Sigmoid colon (tissue), 7 donors: Measurements from ENCODE around the gene EHBP1. TPM values are rescaled to one million over a fixed set of nuclear protein-coding genes. Genes with fewer than 3 reads are reported as not detected.

Experiments used
- DNase-seq: peaks from one replicate; pipeline ENCODE4 v3.0.0-alpha.2; 2019
- H3K27ac ChIP-seq, 4 donors: fragments of 200-600 bp; sonication (generic); one replicate each; pipeline ENCODE4 v1.5.1; 2016 to 2019; ENCODE audit warnings: mild to moderate bottlenecking in 1 of 4
- H3K27me3 ChIP-seq, 3 donors: fragments of 200-600 bp; sonication (generic); one replicate each; pipeline ENCODE4 v1.5.1; 2019; ENCODE audit warnings: mild to moderate bottlenecking in 1 of 3
- H3K36me3 ChIP-seq, 4 donors: fragments of 200-600 bp; sonication (generic); one replicate each; pipeline ENCODE4 v1.5.1; 2016 to 2019
- H3K4me1 ChIP-seq, 4 donors: fragments of 200-600 bp; sonication (generic); one replicate each; pipeline ENCODE4 v1.5.1; 2017 to 2019
- H3K4me3 ChIP-seq, 4 donors: fragments of 200-600 bp; sonication (generic); one replicate each; pipeline ENCODE4 v1.5.1; 2017 to 2019; ENCODE audit warnings: mild to moderate bottlenecking in 2 of 4, moderate library complexity in 1 of 4
- H3K9me3 ChIP-seq, 4 donors: fragments of 200-600 bp in 3 of 4; sonication (generic) in 3 of 4; one replicate each; pipeline versions ENCODE4 v1.5.1 to v1.6.1; 2013 to 2019
- CTCF ChIP-seq, 4 experiments: fragments of 450-650 bp in 3 of 4; fragments of 200-600 bp in 1 of 4; IDR thresholded peaks; one replicate each; pipeline ENCODE4 v1.5.1; 2016 to 2019; ENCODE audit warnings: antibody characterized with exemption in 4 of 4, mild to moderate bottlenecking in 3 of 4, moderate library complexity in 2 of 4
- EP300 ChIP-seq, 4 donors: sonication (generic); formaldehyde crosslinking; IDR thresholded peaks; one replicate each; pipeline ENCODE4 v1.6.1; 2017; ENCODE audit warnings: antibody characterized with exemption in 4 of 4
- POLR2A ChIP-seq, 2 donors: fragments of 450-650 bp; IDR thresholded peaks; one replicate each; pipeline ENCODE4 v1.6.1; 2016; ENCODE audit warnings: antibody characterized with exemption in 2 of 2, mild to moderate bottlenecking in 2 of 2, moderate library complexity in 2 of 2
- POLR2AphosphoS5 ChIP-seq, 4 donors: sonication (generic); formaldehyde crosslinking; IDR thresholded peaks; one replicate each; pipeline ENCODE4 v1.6.1; 2017; ENCODE audit warnings: antibody characterized with exemption in 4 of 4
- WGBS, 2 donors: extraction: QIAGEN DNeasy Blood & Tissue Kit; methylation state at CpG; one replicate each; pipeline ENCODE4 v1.1.7; 2013; 5-methylcytosine and 5-hydroxymethylcytosine counted together
- intact Hi-C: fragments of 100-400 bp; cut with DNase I; formaldehyde crosslinking; loops from one replicate; pipeline ENCODE4 v1.15.1; 2023
- polyA plus RNA-seq, 3 donors: library from polyadenylated mRNA; stranded (reverse); fragments of 200-250 nt; gene quantifications; one replicate each; pipeline ENCODE4 v1.2.3, GENCODE V29; 2013
- total RNA-seq, 4 donors: library from RNA; depleted of rRNA; stranded (reverse); fragments of >200 nt; gene quantifications; one replicate each; pipeline ENCODE4 v1.1.0, GENCODE V29; 2016
- donor health status: healthy with polysubstance abuse.
- donor health status: Bipolar disorder and iron deficiency.
- donor health status: healthy.

Gene EHBP1
- total and polyA plus RNA-seq, 7 donors = 12.7 to 161 (median 121) TPM

GRCh38 chr2:62725712-62726055 is 20.2 kb downstream of the EHBP1 start:
- no peak for DNase-seq
- intact Hi-C loops = no loop called here
- TF ChIP-seq POLR2AphosphoS5 (IDR thresholded peaks at IDR 0.05) = no peak
- no peak for TF ChIP-seq EP300 (IDR thresholded peaks at IDR 0.05)
- no peak for TF ChIP-seq CTCF (IDR thresholded peaks at IDR 0.05)
- TF ChIP-seq POLR2A (IDR thresholded peaks at IDR 0.05) = no peak
- Histone ChIP-seq H3K9me3 (peaks cover 0 to 3% (median 0%) of the 10 kb centered on the region in 4 donors), H3K27me3 (no peaks in the 10 kb centered on the region), H3K4me3 (no peak overlapping the region), H3K27ac (peak overlapping the region in 3 of 4 donors; percentile 19 to 73 (median 59)), H3K36me3 (no peaks in the 10 kb centered on the region), H3K4me1 (peaks cover 0 to 56% (median 34%) of the 10 kb centered on the region in 4 donors)
- WGBS, 2 donors = 96 to 98% methylated on average over 3 of the region's 3 CpGs

- no peak for DNase-seq
- WGBS, 2 donors = 66 to 89% methylated on average over 2 of the region's 2 CpGs
- Histone ChIP-seq H3K27ac (peak overlapping the region in 3 of 4 donors; percentile 8 to 73 (median 55)), H3K4me3 (no peak overlapping the region), H3K4me1 (peaks cover 0 to 56% (median 34%) of the 10 kb centered on the region in 4 donors), H3K27me3 (no peaks in the 10 kb centered on the region), H3K9me3 (peaks cover 3 to 8% (median 4%) of the 10 kb centered on the region in 4 donors), H3K36me3 (no peaks in the 10 kb centered on the region)
- TF ChIP-seq POLR2AphosphoS5 (IDR thresholded peaks at IDR 0.05) (no peak), POLR2A (IDR thresholded peaks at IDR 0.05) (no peak), EP300 (IDR thresholded peaks at IDR 0.05) (no peak), CTCF (IDR thresholded peaks at IDR 0.05) (no peak)
- intact Hi-C loops = no loop called here
Measured at GRCh38 chr2:62727259-62727867, 21.9 kb downstream of the EHBP1 start.

- Histone ChIP-seq H3K27me3 (no peaks in the 10 kb centered on the region), H3K4me1 (peaks cover 0 to 56% (median 34%) of the 10 kb centered on the region in 4 donors), H3K9me3 (peaks cover 0 to 8% (median 4%) of the 10 kb centered on the region in 4 donors), H3K4me3 (no peak overlapping the region), H3K27ac (peak overlapping the region in 3 of 4 donors; percentile 8 to 73 (median 55)), H3K36me3 (no peaks in the 10 kb centered on the region)
- no peak for DNase-seq
- intact Hi-C loops = no loop called here
- TF ChIP-seq CTCF (IDR thresholded peaks at IDR 0.05) (no peak), POLR2A (IDR thresholded peaks at IDR 0.05) (no peak), EP300 (IDR thresholded peaks at IDR 0.05) (no peak), POLR2AphosphoS5 (IDR thresholded peaks at IDR 0.05) (no peak)
- 74 to 75% methylated on average over 5 of the region's 5 CpGs for WGBS, 2 donors
Measured at GRCh38 chr2:62727876-62728566, 22.5 kb downstream of the EHBP1 start.

- peaks cover 0 to 48% (median 14%) of the 10 kb centered on the region in 4 donors for H3K4me1 ChIP-seq
Measured at GRCh38 chr2:62731275-62731674, 25.8 kb downstream of the EHBP1 start.

More at GRCh38 chr2:62731275-62731674, 25.8 kb downstream of the EHBP1 start:
- no peak for TF ChIP-seq POLR2AphosphoS5 (IDR thresholded peaks at IDR 0.05)
- TF ChIP-seq EP300 (IDR thresholded peaks at IDR 0.05) = no peak
- TF ChIP-seq CTCF (IDR thresholded peaks at IDR 0.05) = no peak
- no peak for TF ChIP-seq POLR2A (IDR thresholded peaks at IDR 0.05)
- H3K9me3 ChIP-seq = peaks cover 0 to 8% (median 4%) of the 10 kb centered on the region in 4 donors
- no peaks in the 10 kb centered on the region for H3K36me3 ChIP-seq
- 95 to 97% methylated on average over 3 of the region's 3 CpGs for WGBS, 2 donors
- H3K27me3 ChIP-seq = no peaks in the 10 kb centered on the region
- H3K27ac ChIP-seq = no peak overlapping the region
- H3K4me3 ChIP-seq = no peak overlapping the region
- intact Hi-C loops = no loop called here
- DNase-seq = no peak
